WTC11 (cell line): ENCODE measurements around the gene CCDC185. TPM values are rescaled to one million over a fixed set of nuclear protein-coding genes. Genes with fewer than 3 reads are reported as not detected.

Source experiments
- ATAC-seq: fragments of 200-7000 bp; cut with Tn5 transposase; 2 replicates; pipeline ENCODE4 v1.10.0; 2021; ENCODE audit warnings: mild to moderate bottlenecking, moderate library complexity
- CTCF ChIA-PET: fragments of 300-600 bp; sonication (Branson Sonifier 250); formaldehyde crosslinking; loops from one replicate; lab custom pipeline; 2021; ENCODE audit warnings: antibody characterized with exemption; lab: Charles Lee
- POLR2A ChIA-PET: fragments of 350-600 bp; sonication (Branson Sonifier 250); formaldehyde crosslinking; loops from one replicate; lab custom pipeline; 2021; ENCODE audit warnings: antibody characterized with exemption; lab: Charles Lee
- DNase-seq: peaks from one replicate; pipeline ENCODE4 v3.0.0; 2021; ENCODE audit warnings: low spot score
- H3K27ac Mint-ChIP-seq: 2 replicates; pipeline ENCODE4 v1.8.0; 2021; ENCODE audit warnings: mixed read lengths
- H3K27me3 Mint-ChIP-seq: 2 replicates; pipeline ENCODE4 v1.8.0; 2021; ENCODE audit warnings: low read depth, mild to moderate bottlenecking, moderate library complexity, mixed read lengths
- H3K36me3 Mint-ChIP-seq: 2 replicates; pipeline ENCODE4 v1.8.0; 2021; ENCODE audit warnings: mixed read lengths
- H3K4me1 Mint-ChIP-seq: 2 replicates; pipeline ENCODE4 v1.8.0; 2022; ENCODE audit warnings: mixed read lengths
- H3K4me3 Mint-ChIP-seq: 2 replicates; pipeline ENCODE4 v1.8.0; 2021; ENCODE audit warnings: mild to moderate bottlenecking, moderate library complexity, mixed read lengths
- H3K9me3 Mint-ChIP-seq: 2 replicates; pipeline ENCODE4 v1.8.0; 2021; ENCODE audit warnings: mixed read lengths
- CBFB ChIP-seq: sonication (generic); formaldehyde crosslinking; IDR thresholded peaks from 2 replicates; pipeline ENCODE4 v1.8.1; 2022; ENCODE audit warnings: mild to moderate bottlenecking, low read depth, missing genetic modification reagents
- ESRRA ChIP-seq: sonication (generic); formaldehyde crosslinking; IDR thresholded peaks from 2 replicates; pipeline ENCODE4 v1.8.1; 2022; ENCODE audit warnings: mild to moderate bottlenecking, missing genetic modification reagents, borderline replicate concordance
- FOXJ3 ChIP-seq: sonication (generic); formaldehyde crosslinking; IDR thresholded peaks from 2 replicates; pipeline ENCODE4 v1.9.0; 2021; ENCODE audit warnings: missing genetic modification reagents, mild to moderate bottlenecking, borderline replicate concordance
- GABPB1 ChIP-seq: sonication (generic); formaldehyde crosslinking; IDR thresholded peaks from 2 replicates; pipeline ENCODE4 v1.8.1; 2023; ENCODE audit warnings: mild to moderate bottlenecking, missing genetic modification reagents
- MYBL2 ChIP-seq: sonication (generic); formaldehyde crosslinking; IDR thresholded peaks from 2 replicates; pipeline ENCODE4 v1.8.1; 2023; ENCODE audit warnings: mild to moderate bottlenecking, moderate library complexity, missing genetic modification reagents
- NFE2L1 ChIP-seq: sonication (generic); formaldehyde crosslinking; IDR thresholded peaks from 2 replicates; pipeline ENCODE4 v1.8.1; 2023; ENCODE audit warnings: missing genetic modification reagents
- SP1 ChIP-seq: sonication (generic); formaldehyde crosslinking; conservative IDR thresholded peaks from 2 replicates; pipeline ENCODE4 v1.8.1; 2022; ENCODE audit warnings: missing genetic modification reagents
- TP53 ChIP-seq: sonication (generic); formaldehyde crosslinking; IDR thresholded peaks from 2 replicates; pipeline ENCODE4 v1.8.1; 2023; ENCODE audit warnings: mild to moderate bottlenecking, missing genetic modification reagents
- ZNF121 ChIP-seq: sonication (generic); formaldehyde crosslinking; IDR thresholded peaks from 2 replicates; pipeline ENCODE4 v1.8.0; 2023; ENCODE audit warnings: missing genetic modification reagents
- ZNF138 ChIP-seq: sonication (generic); formaldehyde crosslinking; conservative IDR thresholded peaks from 2 replicates; pipeline ENCODE4 v1.8.1; 2022; ENCODE audit warnings: mild to moderate bottlenecking, moderate library complexity, missing genetic modification reagents
- total RNA-seq: library from RNA; stranded (reverse); gene quantifications from 3 replicates; pipeline ENCODE4 v1.2.3, GENCODE V29; 2021
- TF ChIP-seq, protein P1 (sequence below): sonication (generic); formaldehyde crosslinking; IDR thresholded peaks from 2 replicates; pipeline ENCODE4 v1.8.0; 2023; ENCODE audit warnings: missing genetic modification reagents, mild to moderate bottlenecking, borderline replicate concordance
- TF ChIP-seq, protein P2 (sequence below): sonication (generic); formaldehyde crosslinking; IDR thresholded peaks from 2 replicates; pipeline ENCODE4 v1.8.1; 2023; ENCODE audit warnings: mild to moderate bottlenecking, missing genetic modification reagents, moderate library complexity
- TF ChIP-seq, protein P3 (sequence below): sonication (generic); formaldehyde crosslinking; IDR thresholded peaks from 2 replicates; pipeline ENCODE4 v1.8.1; 2022; ENCODE audit warnings: mild to moderate bottlenecking, moderate library complexity, missing genetic modification reagents
- TF ChIP-seq, protein P4 (sequence below): fragments of 250-450 bp; sonication (Bioruptor Pico); IDR thresholded peaks from 2 replicates; pipeline ENCODE4 v1.9.0; 2021; ENCODE audit warnings: mild to moderate bottlenecking
- TF ChIP-seq, protein P5 (sequence below): fragments of 250-450 bp; sonication (Bioruptor Pico); IDR thresholded peaks from 2 replicates; pipeline ENCODE4 v1.9.0; 2021; ENCODE audit warnings: mild to moderate bottlenecking
- TF ChIP-seq, protein P6 (sequence below): fragments of 250-450 bp; sonication (Bioruptor Pico); IDR thresholded peaks from 2 replicates; pipeline ENCODE4 v2.1.2; 2022; ENCODE audit warnings: mild to moderate bottlenecking, moderate library complexity
- TF ChIP-seq, protein P7 (sequence below): fragments of 250-450 bp; sonication (Bioruptor Pico); conservative IDR thresholded peaks from 2 replicates; pipeline ENCODE4 v1.9.0; 2021; ENCODE audit warnings: mild to moderate bottlenecking
- TF ChIP-seq, protein P8 (sequence below): sonication (generic); formaldehyde crosslinking; IDR thresholded peaks from 2 replicates; pipeline ENCODE4 v1.8.1; 2023; ENCODE audit warnings: mild to moderate bottlenecking, moderate library complexity, missing genetic modification reagents

Gene CCDC185
- total RNA-seq, 1 experiment from 2014 or later: not detected

DNA sequence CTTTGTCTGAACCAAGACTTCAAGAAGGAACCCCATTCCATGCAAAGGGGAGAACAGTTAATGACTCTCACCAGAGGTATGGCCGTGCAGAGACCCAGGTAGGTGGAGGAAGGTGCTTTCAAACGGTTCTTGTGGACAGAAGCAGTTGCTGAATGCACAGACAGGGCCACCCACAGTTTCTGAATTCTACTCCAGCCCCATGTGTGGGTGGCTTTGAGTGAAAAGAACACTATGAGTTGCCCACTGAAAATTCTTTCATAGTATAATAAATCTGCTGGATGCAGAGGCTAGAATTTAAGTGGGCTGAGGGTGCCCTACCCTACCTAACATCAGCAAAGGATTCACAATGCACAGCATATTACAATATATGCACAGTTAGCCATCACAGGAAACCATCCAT, 7.2 kb upstream of the CCDC185 start:
- H3K27ac Mint-ChIP-seq: no peak overlapping the region
- H3K27me3 Mint-ChIP-seq: peaks cover 1% of the 10 kb centered on the region
- H3K9me3 Mint-ChIP-seq: no peaks in the 10 kb centered on the region
- no peaks in the 10 kb centered on the region for H3K4me1 Mint-ChIP-seq
- POLR2A ChIA-PET: interaction anchor here (0.6 kb wide), 1 partner anchor 1362 kb away, joined by 3 read pairs; no protein-coding TSS in a partner anchor
- H3K36me3 Mint-ChIP-seq: no peaks in the 10 kb centered on the region
- CTCF ChIA-PET: no interaction called here
- DNase-seq: no peak
- no peak overlapping the region for H3K4me3 Mint-ChIP-seq
- TF ChIP-seq ZNF121 (CRISPR knock-in tag) (no peak), TP53 (CRISPR knock-in tag) (no peak), SP1 (CRISPR knock-in tag) (no peak)
- TF ChIP-seq, protein P1, sequence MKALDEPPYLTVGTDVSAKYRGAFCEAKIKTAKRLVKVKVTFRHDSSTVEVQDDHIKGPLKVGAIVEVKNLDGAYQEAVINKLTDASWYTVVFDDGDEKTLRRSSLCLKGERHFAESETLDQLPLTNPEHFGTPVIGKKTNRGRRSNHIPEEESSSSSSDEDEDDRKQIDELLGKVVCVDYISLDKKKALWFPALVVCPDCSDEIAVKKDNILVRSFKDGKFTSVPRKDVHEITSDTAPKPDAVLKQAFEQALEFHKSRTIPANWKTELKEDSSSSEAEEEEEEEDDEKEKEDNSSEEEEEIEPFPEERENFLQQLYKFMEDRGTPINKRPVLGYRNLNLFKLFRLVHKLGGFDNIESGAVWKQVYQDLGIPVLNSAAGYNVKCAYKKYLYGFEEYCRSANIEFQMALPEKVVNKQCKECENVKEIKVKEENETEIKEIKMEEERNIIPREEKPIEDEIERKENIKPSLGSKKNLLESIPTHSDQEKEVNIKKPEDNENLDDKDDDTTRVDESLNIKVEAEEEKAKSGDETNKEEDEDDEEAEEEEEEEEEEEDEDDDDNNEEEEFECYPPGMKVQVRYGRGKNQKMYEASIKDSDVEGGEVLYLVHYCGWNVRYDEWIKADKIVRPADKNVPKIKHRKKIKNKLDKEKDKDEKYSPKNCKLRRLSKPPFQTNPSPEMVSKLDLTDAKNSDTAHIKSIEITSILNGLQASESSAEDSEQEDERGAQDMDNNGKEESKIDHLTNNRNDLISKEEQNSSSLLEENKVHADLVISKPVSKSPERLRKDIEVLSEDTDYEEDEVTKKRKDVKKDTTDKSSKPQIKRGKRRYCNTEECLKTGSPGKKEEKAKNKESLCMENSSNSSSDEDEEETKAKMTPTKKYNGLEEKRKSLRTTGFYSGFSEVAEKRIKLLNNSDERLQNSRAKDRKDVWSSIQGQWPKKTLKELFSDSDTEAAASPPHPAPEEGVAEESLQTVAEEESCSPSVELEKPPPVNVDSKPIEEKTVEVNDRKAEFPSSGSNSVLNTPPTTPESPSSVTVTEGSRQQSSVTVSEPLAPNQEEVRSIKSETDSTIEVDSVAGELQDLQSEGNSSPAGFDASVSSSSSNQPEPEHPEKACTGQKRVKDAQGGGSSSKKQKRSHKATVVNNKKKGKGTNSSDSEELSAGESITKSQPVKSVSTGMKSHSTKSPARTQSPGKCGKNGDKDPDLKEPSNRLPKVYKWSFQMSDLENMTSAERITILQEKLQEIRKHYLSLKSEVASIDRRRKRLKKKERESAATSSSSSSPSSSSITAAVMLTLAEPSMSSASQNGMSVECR (CRISPR knock-in tag): no peak
- TF ChIP-seq, protein P2, sequence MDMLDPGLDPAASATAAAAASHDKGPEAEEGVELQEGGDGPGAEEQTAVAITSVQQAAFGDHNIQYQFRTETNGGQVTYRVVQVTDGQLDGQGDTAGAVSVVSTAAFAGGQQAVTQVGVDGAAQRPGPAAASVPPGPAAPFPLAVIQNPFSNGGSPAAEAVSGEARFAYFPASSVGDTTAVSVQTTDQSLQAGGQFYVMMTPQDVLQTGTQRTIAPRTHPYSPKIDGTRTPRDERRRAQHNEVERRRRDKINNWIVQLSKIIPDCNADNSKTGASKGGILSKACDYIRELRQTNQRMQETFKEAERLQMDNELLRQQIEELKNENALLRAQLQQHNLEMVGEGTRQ (CRISPR knock-in tag): no peak
- TF ChIP-seq, protein P3, sequence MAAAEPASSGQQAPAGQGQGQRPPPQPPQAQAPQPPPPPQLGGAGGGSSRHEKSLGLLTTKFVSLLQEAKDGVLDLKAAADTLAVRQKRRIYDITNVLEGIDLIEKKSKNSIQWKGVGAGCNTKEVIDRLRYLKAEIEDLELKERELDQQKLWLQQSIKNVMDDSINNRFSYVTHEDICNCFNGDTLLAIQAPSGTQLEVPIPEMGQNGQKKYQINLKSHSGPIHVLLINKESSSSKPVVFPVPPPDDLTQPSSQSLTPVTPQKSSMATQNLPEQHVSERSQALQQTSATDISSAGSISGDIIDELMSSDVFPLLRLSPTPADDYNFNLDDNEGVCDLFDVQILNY (CRISPR knock-in tag): no peak
- TF ChIP-seq, protein P4, sequence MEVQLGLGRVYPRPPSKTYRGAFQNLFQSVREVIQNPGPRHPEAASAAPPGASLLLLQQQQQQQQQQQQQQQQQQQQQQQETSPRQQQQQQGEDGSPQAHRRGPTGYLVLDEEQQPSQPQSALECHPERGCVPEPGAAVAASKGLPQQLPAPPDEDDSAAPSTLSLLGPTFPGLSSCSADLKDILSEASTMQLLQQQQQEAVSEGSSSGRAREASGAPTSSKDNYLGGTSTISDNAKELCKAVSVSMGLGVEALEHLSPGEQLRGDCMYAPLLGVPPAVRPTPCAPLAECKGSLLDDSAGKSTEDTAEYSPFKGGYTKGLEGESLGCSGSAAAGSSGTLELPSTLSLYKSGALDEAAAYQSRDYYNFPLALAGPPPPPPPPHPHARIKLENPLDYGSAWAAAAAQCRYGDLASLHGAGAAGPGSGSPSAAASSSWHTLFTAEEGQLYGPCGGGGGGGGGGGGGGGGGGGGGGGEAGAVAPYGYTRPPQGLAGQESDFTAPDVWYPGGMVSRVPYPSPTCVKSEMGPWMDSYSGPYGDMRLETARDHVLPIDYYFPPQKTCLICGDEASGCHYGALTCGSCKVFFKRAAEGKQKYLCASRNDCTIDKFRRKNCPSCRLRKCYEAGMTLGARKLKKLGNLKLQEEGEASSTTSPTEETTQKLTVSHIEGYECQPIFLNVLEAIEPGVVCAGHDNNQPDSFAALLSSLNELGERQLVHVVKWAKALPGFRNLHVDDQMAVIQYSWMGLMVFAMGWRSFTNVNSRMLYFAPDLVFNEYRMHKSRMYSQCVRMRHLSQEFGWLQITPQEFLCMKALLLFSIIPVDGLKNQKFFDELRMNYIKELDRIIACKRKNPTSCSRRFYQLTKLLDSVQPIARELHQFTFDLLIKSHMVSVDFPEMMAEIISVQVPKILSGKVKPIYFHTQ (CRISPR knock-in tag): no peak
- no peak for ATAC-seq

DNA sequence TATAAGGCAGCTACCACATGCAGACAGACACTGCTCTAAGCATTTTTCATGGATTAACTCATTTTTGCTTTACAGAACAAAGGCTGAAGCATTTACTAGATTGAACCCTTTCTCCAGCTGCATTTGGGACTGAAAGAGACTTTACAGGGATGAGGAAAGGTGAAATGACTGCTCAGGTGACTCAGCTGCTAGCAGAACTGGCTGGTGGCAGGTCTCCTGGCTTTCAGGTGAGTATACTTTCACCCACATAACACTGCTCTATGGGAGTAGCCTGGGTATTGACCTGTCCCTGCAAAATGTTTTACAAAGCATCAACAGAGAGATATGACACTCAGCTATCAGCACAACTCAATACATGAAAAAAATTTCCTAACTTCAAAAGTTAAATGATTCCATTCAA, 2.6 kb upstream of the CCDC185 start:
- CTCF ChIA-PET: interaction anchor here (1.2 kb wide), 1 partner anchor 257 kb away, joined by 3 read pairs; no protein-coding TSS in a partner anchor
- ATAC-seq (no peak), DNase-seq (no peak)
- Mint-ChIP-seq H3K9me3 (peaks cover 9% of the 10 kb centered on the region; the same call in 1 of the 2 replicates), H3K36me3 (peaks cover 11% of the 10 kb centered on the region), H3K27ac (no peak overlapping the region), H3K4me3 (no peak overlapping the region), H3K4me1 (peaks cover 3% of the 10 kb centered on the region; the same call in 1 of the 2 replicates), H3K27me3 (peaks cover 43% of the 10 kb centered on the region)
- POLR2A ChIA-PET: no interaction called here
- no peak for TF ChIP-seq ZNF138
- no peak for TF ChIP-seq MYBL2 (CRISPR knock-in tag)
- TF ChIP-seq NFE2L1: no peak
- no peak for TF ChIP-seq SP1 (CRISPR knock-in tag)
- TF ChIP-seq CBFB: no peak
- TF ChIP-seq GABPB1 (CRISPR knock-in tag): no peak
- TF ChIP-seq, protein P5, sequence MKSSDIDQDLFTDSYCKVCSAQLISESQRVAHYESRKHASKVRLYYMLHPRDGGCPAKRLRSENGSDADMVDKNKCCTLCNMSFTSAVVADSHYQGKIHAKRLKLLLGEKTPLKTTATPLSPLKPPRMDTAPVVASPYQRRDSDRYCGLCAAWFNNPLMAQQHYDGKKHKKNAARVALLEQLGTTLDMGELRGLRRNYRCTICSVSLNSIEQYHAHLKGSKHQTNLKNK (CRISPR knock-in tag): no peak
- TF ChIP-seq ESRRA (CRISPR knock-in tag): no peak
- TF ChIP-seq, protein P6, sequence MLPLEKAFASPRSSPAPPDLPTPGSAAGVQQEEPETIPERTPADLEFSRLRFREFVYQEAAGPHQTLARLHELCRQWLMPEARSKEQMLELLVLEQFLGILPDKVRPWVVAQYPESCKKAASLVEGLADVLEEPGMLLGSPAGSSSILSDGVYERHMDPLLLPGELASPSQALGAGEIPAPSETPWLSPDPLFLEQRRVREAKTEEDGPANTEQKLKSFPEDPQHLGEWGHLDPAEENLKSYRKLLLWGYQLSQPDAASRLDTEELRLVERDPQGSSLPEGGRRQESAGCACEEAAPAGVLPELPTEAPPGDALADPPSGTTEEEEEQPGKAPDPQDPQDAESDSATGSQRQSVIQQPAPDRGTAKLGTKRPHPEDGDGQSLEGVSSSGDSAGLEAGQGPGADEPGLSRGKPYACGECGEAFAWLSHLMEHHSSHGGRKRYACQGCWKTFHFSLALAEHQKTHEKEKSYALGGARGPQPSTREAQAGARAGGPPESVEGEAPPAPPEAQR (CRISPR knock-in tag): no peak
- TF ChIP-seq, protein P7, sequence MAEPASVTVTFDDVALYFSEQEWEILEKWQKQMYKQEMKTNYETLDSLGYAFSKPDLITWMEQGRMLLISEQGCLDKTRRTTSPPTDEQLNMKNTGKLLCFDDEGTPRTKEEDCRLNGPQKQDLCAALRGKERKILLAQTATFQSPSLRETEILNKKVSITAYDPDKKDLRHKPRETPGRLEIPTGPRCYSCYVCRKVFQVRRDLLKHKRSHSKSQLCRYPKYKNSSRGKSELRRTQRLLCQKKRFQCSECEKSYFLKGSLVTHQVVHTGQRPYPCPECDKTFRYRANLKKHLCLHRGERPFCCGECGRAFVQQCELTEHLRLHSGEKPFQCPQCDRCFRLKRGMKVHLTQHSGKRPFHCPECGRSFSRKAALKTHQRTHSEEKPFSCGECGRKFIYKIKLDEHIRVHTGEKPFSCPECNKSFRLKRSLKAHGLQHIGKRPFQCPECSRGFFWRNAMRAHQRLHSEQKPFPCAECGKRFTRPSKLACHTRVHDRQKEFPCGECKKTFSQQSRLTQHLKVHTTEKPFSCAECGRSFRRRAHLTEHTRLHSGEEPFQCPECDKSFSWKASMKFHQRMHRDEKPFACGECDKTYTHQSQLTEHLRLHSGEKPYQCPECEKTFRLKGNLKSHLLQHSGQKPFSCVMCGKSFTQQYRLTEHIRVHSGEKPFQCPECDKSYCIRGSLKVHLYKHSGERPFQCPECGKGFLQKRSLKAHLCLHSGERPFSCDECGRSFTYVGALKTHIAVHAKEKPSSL (CRISPR knock-in tag): no peak
- TF ChIP-seq, protein P2 (CRISPR knock-in tag): no peak
- TF ChIP-seq, protein P8, sequence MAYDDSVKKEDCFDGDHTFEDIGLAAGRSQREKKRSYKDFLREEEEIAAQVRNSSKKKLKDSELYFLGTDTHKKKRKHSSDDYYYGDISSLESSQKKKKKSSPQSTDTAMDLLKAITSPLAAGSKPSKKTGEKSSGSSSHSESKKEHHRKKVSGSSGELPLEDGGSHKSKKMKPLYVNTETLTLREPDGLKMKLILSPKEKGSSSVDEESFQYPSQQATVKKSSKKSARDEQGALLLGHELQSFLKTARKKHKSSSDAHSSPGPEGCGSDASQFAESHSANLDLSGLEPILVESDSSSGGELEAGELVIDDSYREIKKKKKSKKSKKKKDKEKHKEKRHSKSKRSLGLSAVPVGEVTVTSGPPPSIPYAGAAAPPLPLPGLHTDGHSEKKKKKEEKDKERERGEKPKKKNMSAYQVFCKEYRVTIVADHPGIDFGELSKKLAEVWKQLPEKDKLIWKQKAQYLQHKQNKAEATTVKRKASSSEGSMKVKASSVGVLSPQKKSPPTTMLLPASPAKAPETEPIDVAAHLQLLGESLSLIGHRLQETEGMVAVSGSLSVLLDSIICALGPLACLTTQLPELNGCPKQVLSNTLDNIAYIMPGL (CRISPR knock-in tag): no peak
- TF ChIP-seq FOXJ3 (CRISPR knock-in tag): no peak
